ENCODE results near the gene GPX1. TPM values are rescaled to one million over a fixed set of nuclear protein-coding genes. Genes with fewer than 3 reads are reported as not detected.
A peak's percentile ranks its signal among the peaks of the same experiment; 100 is the strongest.

GPX1 gene
- total RNA-seq, 1 donor from 2014 or later = 415 TPM

DNA sequence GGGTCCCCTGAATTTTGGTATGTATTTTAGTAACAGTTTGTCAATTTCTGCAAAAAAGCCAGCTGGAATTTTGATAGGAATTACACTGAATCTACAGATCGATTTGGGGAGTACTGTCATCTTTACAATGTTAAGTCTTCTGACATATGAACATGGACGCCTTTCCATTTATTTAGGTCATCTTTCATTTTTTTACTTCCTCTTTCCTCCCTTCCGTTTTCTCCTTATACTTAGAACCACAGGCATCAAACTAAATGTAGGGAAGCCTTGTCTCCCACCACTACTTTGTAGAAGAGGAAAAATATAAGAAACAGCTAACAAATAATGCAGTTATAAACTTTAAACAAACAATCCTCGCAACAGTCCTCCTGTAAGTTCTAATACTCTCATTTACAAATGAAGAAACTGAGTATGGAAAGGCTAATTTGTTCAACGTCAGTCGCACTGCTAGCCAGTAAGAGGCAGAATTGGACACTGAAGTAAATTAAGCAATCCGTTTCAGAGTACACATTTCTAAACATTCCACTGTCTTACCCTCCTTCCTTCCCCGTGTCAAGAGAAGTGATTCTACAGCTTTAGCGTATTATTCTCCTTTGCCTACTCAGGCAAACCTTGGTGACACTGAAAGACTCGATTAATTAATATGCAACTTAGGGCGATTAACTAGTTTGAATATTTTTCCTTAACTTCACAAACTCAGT lies 28.1 kb upstream of the GPX1 start:
- ATAC-seq (peak; percentile 76), DNase-seq (no peak)
- Histone ChIP-seq H3K9me3 (no peaks in the 10 kb centered on the region), H3K27ac (peak overlapping the region; percentile 4), H3K27me3 (no peaks in the 10 kb centered on the region), H3K4me1 (peaks cover 45% of the 10 kb centered on the region), H3K36me3 (no peaks in the 10 kb centered on the region), H3K4me3 (no peak overlapping the region)
- TF ChIP-seq, protein P1, sequence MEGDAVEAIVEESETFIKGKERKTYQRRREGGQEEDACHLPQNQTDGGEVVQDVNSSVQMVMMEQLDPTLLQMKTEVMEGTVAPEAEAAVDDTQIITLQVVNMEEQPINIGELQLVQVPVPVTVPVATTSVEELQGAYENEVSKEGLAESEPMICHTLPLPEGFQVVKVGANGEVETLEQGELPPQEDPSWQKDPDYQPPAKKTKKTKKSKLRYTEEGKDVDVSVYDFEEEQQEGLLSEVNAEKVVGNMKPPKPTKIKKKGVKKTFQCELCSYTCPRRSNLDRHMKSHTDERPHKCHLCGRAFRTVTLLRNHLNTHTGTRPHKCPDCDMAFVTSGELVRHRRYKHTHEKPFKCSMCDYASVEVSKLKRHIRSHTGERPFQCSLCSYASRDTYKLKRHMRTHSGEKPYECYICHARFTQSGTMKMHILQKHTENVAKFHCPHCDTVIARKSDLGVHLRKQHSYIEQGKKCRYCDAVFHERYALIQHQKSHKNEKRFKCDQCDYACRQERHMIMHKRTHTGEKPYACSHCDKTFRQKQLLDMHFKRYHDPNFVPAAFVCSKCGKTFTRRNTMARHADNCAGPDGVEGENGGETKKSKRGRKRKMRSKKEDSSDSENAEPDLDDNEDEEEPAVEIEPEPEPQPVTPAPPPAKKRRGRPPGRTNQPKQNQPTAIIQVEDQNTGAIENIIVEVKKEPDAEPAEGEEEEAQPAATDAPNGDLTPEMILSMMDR (IDR thresholded peaks at IDR 0.05) = no peak
- intact Hi-C loops (cut with DNase I) = no loop called here

- intact Hi-C loops (cut with DNase I) = no loop called here
- Histone ChIP-seq H3K4me1 (peaks cover 45% of the 10 kb centered on the region), H3K27ac (no peak overlapping the region), H3K36me3 (no peaks in the 10 kb centered on the region), H3K9me3 (no peaks in the 10 kb centered on the region), H3K27me3 (no peaks in the 10 kb centered on the region), H3K4me3 (no peak overlapping the region)
- ATAC-seq = no peak
- DNase-seq = no peak
- TF ChIP-seq, protein P1 (IDR thresholded peaks at IDR 0.05) = no peak
These were observed 27.5 kb upstream of the GPX1 start for GRCh38 chr3:49385617-49386016.

GRCh38 chr3:49383387-49383786 lies 25.2 kb upstream of the GPX1 start:
- peaks cover 48% of the 10 kb centered on the region for H3K4me1 ChIP-seq
- DNase-seq (no peak), ATAC-seq (no peak)
- H3K4me3 ChIP-seq = no peak overlapping the region
- H3K9me3 ChIP-seq = no peaks in the 10 kb centered on the region
- no peaks in the 10 kb centered on the region for H3K36me3 ChIP-seq
- intact Hi-C loops (cut with DNase I) = no loop called here
- TF ChIP-seq, protein P1 (IDR thresholded peaks at IDR 0.05) = no peak
- H3K27ac ChIP-seq = no peak overlapping the region
- H3K27me3 ChIP-seq = no peaks in the 10 kb centered on the region

GRCh38 chr3:49378249-49378895 lies 20.2 kb upstream of the GPX1 start:
- Histone ChIP-seq H3K4me3 (no peak overlapping the region), H3K36me3 (peaks cover 23% of the 10 kb centered on the region), H3K27ac (peak overlapping the region; percentile 3), H3K9me3 (no peaks in the 10 kb centered on the region), H3K27me3 (no peaks in the 10 kb centered on the region), H3K4me1 (peaks cover 26% of the 10 kb centered on the region)
- TF ChIP-seq, protein P1 (IDR thresholded peaks at IDR 0.05) = no peak
- peak; percentile 73 for DNase-seq
- intact Hi-C loops (cut with DNase I) = no loop called here
- ATAC-seq = peak; percentile 89

- H3K36me3 ChIP-seq = peaks cover 32% of the 10 kb centered on the region
- TF ChIP-seq, protein P1 (IDR thresholded peaks at IDR 0.05) = no peak
- no peaks in the 10 kb centered on the region for H3K27me3 ChIP-seq
- H3K4me1 ChIP-seq = peaks cover 22% of the 10 kb centered on the region
- H3K4me3 ChIP-seq = no peak overlapping the region
- ATAC-seq (peak; percentile 27), DNase-seq (no peak)
- intact Hi-C loops (cut with DNase I) = no loop called here
- H3K9me3 ChIP-seq = no peaks in the 10 kb centered on the region
- H3K27ac ChIP-seq = peak overlapping the region; percentile 18
These were observed 19.3 kb upstream of the GPX1 start for GRCh38 chr3:49377483-49377882.

All from upper lobe of right lung (tissue), 1 donor.